ENCODE results near the gene TK2.
"Not testable (repeated sequence)": the region's sequence is repeated elsewhere in the genome, so short reads cannot be mapped to it uniquely, and the experiment has no call there.

TK2 gene

DNA sequence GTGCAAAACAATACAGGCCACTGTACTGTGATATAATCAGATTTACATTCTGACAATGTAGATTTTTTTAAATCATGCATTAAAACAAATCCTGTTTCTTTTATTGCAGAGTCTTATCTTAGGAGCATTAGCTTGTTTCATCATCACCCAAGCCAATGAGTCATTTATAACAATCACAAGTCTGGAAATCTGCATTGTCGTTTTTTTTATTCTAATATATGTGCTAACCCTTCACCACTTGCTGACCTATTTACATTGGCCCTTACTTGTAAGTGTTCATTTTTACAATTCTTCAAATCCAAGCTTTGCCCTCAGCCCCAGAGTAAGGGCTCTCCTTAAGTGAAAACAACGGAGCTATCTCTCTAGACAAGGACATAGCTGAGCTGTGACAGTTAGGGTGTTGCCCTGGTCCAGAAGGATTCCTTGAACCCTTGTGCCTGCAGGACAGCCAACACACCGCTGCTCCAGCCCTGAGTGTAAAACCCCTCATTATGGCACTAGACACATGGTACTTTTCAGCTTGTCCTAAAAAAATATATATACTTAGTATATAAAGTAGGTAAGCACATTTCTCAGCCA, 20.0 kb upstream of the TK2 start:
- no peak for DNase-seq

DNA sequence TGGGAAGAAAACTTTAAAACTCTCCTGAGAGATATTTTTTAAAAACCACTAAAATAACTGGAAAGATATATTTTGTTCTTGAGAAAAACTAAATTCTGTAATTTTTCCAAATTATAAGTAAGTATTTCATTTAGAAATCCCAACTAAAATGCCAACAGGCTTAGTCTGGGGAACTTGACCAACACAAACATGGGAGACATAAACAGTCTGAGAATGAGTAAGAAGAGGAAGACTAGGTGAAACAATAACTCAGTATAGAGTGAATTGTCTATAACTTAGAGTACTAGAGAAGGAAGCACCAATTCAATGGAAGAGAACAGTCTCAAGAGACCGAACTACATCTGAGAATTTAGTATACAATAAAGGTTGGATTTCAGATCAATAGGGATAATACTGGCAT, 19.2 kb upstream of the TK2 start:
- no peak for DNase-seq

GRCh38 chr16:66568355-66568754, 18.4 kb upstream of the TK2 start:
- DNase-seq = no peak

GRCh38 chr16:66567270-66567669, 17.3 kb upstream of the TK2 start:
- not testable (repeated sequence) for DNase-seq

GRCh38 chr16:66566051-66566901, 16.4 kb upstream of the TK2 start, which contains the start of gene CMTM1:
CMTM1 (plus strand) TSS chr16:66566439; CDS start chr16:66566514, 75 bp downstream.
- no peak for DNase-seq

DNA sequence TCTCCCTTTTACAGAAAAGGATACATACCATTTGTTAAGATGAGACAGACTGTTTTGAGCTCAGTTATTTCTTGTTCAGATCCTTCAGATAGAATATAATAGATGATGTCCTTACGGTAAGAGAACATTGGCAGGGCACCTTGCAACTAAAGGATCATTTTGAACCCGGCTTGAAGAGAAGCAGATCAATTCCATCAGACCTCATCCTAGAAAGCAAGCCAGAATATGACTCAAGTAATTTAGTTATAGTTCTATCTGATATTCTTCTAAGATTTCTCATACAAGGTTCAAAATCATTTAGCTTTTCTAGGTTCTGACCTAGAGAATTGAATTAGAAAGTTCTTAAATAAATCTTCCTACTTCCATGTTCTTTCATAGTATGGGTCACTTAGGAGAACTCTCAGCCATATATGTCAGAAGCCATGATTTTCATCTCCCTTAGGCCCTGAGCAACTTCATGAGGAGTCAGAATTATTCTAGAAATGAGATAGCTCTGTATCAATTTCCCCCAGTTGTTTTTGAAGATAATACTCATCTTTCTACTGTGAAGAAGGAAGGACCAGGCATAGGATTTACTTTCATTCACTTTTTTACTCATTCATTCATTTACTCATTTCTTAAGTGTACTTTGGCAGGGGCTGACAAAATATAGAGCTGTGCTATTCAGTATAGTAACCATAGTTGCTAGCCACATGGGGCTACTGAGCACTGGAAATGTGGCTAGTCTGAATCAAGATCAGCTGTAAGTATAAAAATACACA, 13.8 kb upstream of the TK2 start:
- no peak for DNase-seq

GRCh38 chr16:66562986-66563385, 13.1 kb upstream of the TK2 start:
- no peak for DNase-seq

GRCh38 chr16:66562409-66562808, 12.5 kb upstream of the TK2 start:
- DNase-seq = no peak

DNA sequence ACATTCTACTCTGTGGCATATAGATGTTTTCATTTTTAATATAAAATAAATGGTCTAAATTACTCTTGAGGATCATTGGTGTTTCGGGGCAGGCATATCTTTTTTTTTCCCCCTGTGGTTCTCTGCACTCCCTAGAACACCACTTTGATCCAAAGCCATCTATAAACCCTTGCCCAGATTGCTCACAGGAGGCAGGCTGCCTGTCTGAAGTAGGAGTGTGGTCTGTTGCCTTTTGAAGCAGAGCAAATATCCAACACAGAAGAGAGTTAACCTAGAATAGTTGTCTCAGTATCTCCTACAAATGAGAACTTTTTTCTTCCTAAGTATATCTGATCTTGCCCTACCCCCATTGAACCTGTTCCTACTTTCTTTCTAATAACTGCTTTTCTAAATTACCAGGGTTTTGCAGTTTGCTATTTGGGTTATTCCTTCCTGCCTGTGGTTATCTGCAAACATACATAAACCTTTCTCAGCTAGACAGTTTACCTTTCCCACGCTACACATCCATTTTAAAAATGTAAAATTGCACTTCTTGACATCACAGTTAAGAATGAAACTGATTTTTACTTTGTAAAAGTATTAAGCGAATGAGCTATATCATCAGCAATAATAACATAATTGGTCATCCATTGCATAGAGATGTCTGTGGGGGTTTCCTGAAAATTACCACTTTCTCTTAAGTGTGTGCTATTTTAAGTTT, 11.6 kb upstream of the TK2 start:
- DNase-seq = no peak

DNA sequence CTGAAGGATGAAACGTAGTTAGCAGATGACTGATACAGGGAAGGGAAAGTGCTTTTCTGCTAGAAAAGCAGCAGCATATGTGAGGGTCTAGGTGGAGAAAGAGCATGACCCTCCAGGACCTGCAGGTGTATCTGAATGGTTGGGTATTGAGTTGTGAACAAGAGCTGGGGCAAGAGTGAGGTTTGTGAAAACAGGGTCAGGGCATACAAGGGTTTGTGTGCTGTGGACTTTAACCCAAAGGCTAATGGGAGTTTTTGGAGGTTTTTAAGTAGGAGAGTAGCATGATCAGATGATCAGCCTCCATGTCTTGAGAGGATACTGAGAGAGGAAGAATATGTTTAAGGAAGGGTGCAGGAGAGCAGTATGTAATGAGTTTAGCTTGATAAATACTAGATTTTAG, 10.2 kb upstream of the TK2 start:
- DNase-seq = no peak

DNA sequence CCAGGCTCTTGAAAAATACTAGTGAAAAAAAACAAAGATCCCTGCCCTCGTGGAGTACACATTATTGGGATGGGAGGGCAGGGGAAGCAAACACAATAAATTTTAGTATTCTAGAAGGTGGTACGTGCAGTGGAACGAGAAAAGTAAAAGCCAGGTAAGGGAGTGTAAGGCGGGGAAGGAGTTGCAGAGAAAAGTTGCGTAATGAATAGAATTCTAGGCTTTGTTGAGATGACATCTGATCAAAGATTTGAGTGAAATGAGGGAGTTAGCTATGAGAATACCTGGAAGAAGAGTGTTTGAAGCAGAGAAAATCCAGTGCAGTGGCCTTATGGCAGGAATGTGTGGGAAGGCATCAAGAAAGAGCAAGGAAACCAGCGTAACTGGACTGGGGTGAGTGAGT, 4.6 kb upstream of the TK2 start:
- DNase-seq = no peak

DNA sequence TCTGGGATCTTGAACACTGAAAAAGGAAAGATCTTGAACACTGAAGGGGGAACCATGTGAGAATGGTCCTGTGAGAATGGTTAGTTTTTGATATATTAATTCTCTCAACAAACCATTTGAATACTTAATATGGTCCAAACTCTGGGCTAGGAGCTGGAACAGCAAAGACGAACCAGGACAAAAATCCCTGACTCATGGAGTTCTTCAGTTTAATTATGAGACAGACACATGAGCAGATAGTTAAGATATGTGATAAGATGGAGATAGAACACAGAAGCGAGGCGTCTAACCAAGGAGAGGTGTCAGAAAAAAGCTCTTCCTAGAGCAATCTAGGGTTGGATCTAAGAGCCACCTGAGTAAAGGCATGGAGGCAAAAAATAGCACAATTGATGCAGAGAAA, 4.1 kb upstream of the TK2 start:
- no peak for DNase-seq

- DNase-seq = no peak
Observed at GRCh38 chr16:66553223-66553622, 3.3 kb upstream of the TK2 start.

- peak; percentile 78 for DNase-seq
Observed at GRCh38 chr16:66552286-66553177, 2.6 kb upstream of the TK2 start, which contains the start of gene CKLF. CKLF (plus strand) TSS chr16:66552576; CDS start chr16:66552716, 140 bp downstream.

GRCh38 chr16:66551788-66552285, 1.9 kb upstream of the TK2 start:
- no peak for DNase-seq

DNA sequence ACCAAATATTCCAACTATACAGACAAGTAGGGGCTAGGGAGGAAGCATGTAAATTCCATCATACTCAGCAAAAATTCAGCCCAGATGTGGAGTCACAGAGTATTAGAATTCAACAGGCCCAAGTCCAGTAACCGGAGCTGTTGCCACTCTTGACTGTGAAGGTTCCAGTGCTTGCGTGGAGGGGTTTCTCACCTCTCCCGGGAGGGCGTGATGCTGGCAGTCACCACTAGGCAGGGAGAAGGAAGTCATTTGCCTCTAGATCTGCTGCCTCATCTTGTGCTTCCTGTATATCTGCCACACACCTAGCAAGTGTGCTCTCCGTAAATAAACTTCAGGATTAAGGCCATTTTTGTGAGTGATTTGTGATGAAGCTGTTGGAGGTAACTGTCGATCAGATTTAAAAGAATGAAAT, 1.4 kb upstream of the TK2 start:
- no peak for DNase-seq

DNA sequence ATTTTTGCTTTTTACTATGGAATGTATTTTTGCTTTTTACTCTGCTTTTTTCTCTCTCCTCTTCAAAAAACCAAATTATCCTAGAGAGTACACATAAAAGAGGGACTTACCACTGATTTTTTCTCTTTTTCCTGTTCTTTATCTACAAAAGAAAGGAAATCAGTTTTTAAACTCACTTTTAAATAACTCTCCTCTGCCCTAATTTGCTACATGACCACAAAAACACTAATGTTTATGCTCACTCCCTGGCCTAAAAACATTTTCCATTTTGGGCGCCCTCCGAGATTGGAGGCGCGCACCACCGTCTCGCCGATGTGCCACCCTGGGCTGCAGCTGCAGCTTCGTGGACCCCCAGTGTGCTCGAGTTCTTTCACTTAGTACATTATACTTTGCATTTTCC, 1.1 kb downstream of the TK2 start:
- no peak for DNase-seq

DNA sequence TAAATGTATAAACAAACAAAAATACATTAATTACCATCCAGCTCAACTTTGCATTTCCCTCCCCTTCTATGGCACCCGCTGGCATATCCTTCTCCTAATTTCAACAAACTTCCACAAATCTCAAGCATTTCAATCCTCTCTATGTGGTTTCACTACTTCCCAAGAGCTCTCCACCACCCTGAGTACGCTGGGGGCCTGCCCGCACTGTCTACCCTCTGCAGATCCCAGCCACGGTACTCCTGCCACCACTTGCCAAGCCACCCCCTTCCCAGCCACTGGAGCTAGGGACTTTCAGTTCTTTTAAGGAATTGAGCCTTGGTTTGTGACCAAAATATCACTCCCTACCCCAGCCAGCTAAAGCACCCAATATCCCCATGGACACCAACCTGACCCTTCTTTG, 1.9 kb downstream of the TK2 start:
- DNase-seq = no peak

DNA sequence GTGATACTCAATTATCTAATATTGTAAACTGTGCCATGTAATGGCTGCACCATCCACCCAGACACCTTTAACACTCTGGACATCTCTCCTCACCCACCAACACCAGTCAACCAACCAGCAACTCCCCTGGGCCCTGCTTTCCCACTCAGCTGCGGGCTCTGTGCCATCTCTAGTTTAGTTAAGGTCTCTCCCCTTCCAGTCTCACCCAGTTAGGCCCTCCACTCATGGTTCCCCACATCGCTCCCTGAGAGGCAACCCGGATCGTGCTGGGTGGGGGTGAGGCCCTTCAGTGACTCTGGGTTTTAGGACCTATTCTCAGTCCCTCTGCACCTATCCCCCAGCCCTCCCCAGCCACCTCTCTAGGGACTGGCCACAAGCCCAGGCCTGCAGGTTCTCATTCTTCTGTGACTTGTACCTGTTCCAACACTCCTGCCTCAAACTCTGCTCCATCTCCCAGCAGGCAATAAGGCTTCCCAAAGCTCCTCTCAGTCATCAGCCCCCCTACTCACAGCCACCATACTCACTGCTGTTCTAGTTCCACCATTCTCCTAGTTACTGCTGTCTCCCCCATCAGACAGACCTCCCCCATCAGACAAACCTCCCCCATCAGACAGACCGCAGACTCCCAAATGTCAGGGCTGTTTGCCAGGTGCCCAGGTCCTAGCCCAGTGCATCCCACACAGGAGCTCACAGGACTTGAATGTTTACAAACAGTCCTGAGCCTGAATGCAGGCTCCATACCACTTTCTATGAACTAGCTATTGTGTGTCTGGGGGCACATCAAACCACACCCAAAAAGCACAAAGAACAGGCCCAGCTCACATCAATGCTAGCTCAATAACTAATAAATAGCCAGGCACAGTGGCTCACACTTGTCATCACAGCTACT, 2.6 kb downstream of the TK2 start:
- no peak for DNase-seq

DNA sequence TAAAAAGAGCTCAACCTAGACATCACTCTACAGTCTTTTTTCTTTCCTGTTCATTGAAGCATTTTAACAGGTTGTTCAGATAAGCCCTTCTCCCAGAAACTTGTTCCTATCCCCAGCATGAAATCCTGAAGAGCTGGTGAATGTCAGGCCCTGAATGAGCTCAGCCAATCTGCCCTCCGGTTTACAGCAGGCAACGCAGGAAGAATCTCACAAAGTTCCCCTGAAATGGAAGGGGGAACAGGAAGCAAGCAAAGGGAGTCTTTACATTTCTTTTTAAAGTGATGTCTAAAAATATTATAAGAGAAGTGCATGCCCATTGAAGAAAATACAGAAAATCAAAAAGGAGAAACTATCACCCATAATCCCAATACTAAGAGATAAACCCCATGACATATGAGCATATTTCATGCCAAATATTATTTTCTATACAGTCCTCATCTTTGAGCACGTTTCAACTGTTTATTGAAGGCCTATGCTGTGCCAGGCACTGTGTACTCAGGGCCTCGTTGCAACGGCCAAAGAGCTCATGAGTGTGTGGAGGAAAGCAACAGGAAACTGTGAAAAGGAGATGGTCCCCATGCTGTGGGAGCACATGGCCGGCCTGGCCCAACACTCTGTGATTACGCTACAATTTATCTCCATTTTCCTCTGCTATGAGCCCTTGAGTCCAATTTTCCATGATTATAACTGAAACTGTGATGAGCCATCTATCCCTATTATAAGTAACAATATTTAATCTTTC, 5.7 kb downstream of the TK2 start:
- no peak for DNase-seq
